T-helper 2 cell treated with Interferon-gamma antibody and Interleukin-4, amounts not matched to agents 5 μg/mL and 100 μg/mL, for 36 hours (primary cell): Measurements from ENCODE around the gene ZBTB3.
"Not testable (repeated sequence)": the region's sequence is repeated elsewhere in the genome, so short reads cannot be mapped to it uniquely, and the experiment has no call there.

Source experiments
- DNase-seq: peaks from one replicate; pipeline ENCODE4 v3.0.0; 2021; ENCODE audit warnings: low spot score
- H3K27ac Mint-ChIP-seq: one replicate; pipeline ENCODE4 v1.8.0; 2021; ENCODE audit warnings: mild to moderate bottlenecking, mixed read lengths
- H3K27me3 Mint-ChIP-seq: one replicate; pipeline ENCODE4 v1.8.0; 2021; ENCODE audit warnings: low read depth, mixed read lengths
- H3K36me3 Mint-ChIP-seq: one replicate; pipeline ENCODE4 v1.8.0; 2021; ENCODE audit warnings: low read depth, mixed read lengths
- H3K4me1 Mint-ChIP-seq: one replicate; pipeline ENCODE4 v1.8.0; 2021; ENCODE audit warnings: low read depth, mixed read lengths
- H3K4me3 Mint-ChIP-seq: one replicate; pipeline ENCODE4 v1.8.0; 2022; ENCODE audit warnings: mild to moderate bottlenecking, moderate library complexity, mixed read lengths
- H3K9me3 Mint-ChIP-seq: one replicate; pipeline ENCODE4 v1.8.0; 2021; ENCODE audit warnings: mixed read lengths

Gene ZBTB3

DNA sequence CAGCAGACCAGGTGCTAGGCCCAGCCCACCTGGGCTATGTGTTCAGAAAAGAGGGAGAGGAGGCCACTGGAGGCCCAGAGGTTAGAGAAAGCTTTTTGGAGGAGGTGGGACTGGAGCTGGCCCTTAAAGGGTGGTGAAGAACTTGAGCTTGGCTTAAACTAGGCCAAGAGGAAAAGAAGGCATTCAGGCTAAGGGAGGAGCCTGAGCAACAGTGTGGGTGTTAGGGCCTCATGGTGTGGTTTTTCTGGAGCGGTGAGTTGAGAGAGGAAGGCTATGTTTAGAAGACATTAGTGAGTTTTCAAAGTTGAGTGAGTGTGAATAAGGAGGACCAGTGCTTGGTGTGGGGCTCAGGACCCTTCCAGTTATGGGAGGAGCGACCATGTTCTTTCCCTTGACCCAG is 23.4 kb upstream of the ZBTB3 start:
- H3K4me1 Mint-ChIP-seq: peaks cover 11% of the 10 kb centered on the region
- H3K9me3 Mint-ChIP-seq: no peaks in the 10 kb centered on the region
- H3K27ac Mint-ChIP-seq: peak overlapping the region; percentile 46
- no peak overlapping the region for H3K4me3 Mint-ChIP-seq
- no peaks in the 10 kb centered on the region for H3K27me3 Mint-ChIP-seq
- no peak for DNase-seq
- H3K36me3 Mint-ChIP-seq: peaks cover 22% of the 10 kb centered on the region

DNA sequence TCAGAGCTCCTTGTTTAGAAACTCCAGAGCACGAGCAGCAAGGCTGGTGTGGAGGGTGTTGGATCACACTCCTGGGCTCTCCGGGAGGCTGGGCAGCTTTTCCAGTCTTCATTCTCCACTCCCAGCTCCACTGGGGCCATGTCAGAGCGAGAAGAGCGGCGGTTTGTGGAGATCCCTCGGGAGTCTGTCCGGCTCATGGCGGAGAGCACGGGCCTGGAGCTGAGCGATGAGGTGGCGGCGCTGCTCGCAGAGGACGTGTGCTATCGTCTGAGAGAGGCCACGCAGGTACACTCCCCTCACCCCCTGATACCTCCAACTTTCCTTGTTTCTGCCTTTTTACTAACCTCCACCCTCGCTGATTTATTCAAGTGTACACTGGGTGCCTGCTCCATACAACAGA is 21.7 kb upstream of the ZBTB3 start:
- no peak for DNase-seq
- Mint-ChIP-seq H3K36me3 (peaks cover 22% of the 10 kb centered on the region), H3K4me1 (peaks cover 19% of the 10 kb centered on the region), H3K4me3 (no peak overlapping the region), H3K27me3 (no peaks in the 10 kb centered on the region), H3K9me3 (no peaks in the 10 kb centered on the region), H3K27ac (no peak overlapping the region)

GRCh38 chr11:62774407-62774806 is 20.4 kb upstream of the ZBTB3 start:
- no peak overlapping the region for H3K4me3 Mint-ChIP-seq
- H3K27ac Mint-ChIP-seq: no peak overlapping the region
- DNase-seq: no peak
- H3K27me3 Mint-ChIP-seq: no peaks in the 10 kb centered on the region
- H3K36me3 Mint-ChIP-seq: peaks cover 26% of the 10 kb centered on the region
- H3K9me3 Mint-ChIP-seq: no peaks in the 10 kb centered on the region
- H3K4me1 Mint-ChIP-seq: peaks cover 30% of the 10 kb centered on the region

DNA sequence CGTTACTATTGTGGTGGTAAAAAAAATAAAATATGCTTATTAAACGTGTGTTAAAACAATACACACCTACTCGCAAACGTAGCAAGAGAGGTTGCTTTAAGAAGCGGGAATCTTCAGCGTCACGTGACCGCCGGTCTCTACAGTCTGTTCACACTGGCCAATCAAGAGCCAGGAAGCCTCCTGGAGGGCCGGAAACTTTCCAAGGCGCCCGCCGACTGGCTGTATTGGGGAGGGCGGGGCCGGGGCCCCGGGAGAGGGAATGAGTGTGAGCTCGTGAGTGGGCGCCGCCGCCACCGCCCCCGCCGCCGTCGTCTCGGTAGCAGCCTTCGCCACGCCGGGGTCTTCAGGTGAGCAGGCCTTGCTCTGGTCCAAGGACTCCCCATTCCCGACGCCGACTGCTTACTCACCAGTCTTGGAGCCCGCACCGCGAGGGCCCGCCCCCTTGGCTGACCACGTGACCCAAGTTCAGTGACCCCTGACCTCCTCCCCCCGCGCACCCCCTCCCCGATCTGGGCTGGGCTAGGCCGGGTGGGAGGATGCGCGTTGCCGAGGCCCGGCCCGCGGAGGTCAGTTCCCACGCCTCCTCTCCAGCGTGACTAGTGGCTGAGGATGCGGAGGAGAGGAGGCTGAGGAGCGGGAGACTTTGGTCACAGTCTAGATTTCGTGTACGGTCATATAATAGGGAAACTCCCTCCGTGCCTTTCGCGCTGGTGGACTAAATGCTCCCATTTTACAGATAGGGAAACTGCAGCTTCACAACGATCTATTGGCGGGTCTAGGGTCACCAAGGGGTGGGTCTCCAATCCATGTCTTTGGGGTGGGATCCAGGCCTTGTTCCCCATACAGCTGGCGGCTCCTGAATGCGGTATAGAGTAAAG is 17.4 kb upstream of the ZBTB3 start, which contains the start of gene TAF6L:
TSS of gene TAF6L (plus strand) at position 253 of the 878 bp plus-strand sequence. CDS start 4,388 bp downstream, outside the sequence.
- no peaks in the 10 kb centered on the region for H3K9me3 Mint-ChIP-seq
- DNase-seq: peak; percentile 96
- peaks cover 22% of the 10 kb centered on the region for H3K4me1 Mint-ChIP-seq
- no peaks in the 10 kb centered on the region for H3K27me3 Mint-ChIP-seq
- peak within 1 kb of the TSS; percentile 94 for H3K27ac Mint-ChIP-seq
- peaks cover 15% of the 10 kb centered on the region for H3K36me3 Mint-ChIP-seq
- peak within 1 kb of the TSS; percentile 92 for H3K4me3 Mint-ChIP-seq

DNA sequence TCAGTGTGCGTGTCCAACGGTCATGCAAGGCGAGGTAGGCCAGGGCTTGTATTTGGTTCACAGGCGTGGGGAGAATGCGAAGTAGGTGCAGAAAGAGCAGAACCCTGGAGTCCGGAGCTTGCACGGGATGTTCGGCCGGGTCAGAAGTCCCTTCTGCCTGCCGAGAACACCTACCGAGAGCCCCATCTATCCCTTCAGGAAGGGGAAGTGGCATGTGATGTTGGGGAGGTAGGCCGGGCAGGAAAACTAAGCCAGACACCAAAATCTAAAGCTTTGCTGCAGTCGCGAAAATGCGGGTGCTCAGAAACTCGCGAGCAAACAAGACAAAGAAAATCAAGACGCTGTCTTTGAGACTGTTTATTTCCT is 16.8 kb upstream of the ZBTB3 start:
- H3K9me3 Mint-ChIP-seq: no peaks in the 10 kb centered on the region
- peak overlapping the region; percentile 92 for H3K4me3 Mint-ChIP-seq
- no peak for DNase-seq
- peaks cover 12% of the 10 kb centered on the region for H3K36me3 Mint-ChIP-seq
- H3K27ac Mint-ChIP-seq: peak overlapping the region; percentile 94
- peaks cover 22% of the 10 kb centered on the region for H3K4me1 Mint-ChIP-seq
- no peaks in the 10 kb centered on the region for H3K27me3 Mint-ChIP-seq

GRCh38 chr11:62760867-62761227 is 6.9 kb upstream of the ZBTB3 start:
- peak overlapping the region; percentile 62 for H3K27ac Mint-ChIP-seq
- H3K9me3 Mint-ChIP-seq, DNase-seq, H3K27me3 Mint-ChIP-seq: not testable (repeated sequence)
- H3K4me3 Mint-ChIP-seq: peak overlapping the region; percentile 94
- peaks cover 17% of the 10 kb centered on the region for H3K36me3 Mint-ChIP-seq
- H3K4me1 Mint-ChIP-seq: peaks cover 13% of the 10 kb centered on the region

- H3K4me3 Mint-ChIP-seq: no peak overlapping the region
- H3K27ac Mint-ChIP-seq: no peak overlapping the region
- H3K4me1 Mint-ChIP-seq: peaks cover 14% of the 10 kb centered on the region
- H3K36me3 Mint-ChIP-seq: peaks cover 5% of the 10 kb centered on the region
- no peak for DNase-seq
- H3K9me3 Mint-ChIP-seq: no peaks in the 10 kb centered on the region
- H3K27me3 Mint-ChIP-seq: no peaks in the 10 kb centered on the region
Observed at GRCh38 chr11:62757846-62758788, 4.2 kb upstream of the ZBTB3 start.

GRCh38 chr11:62755086-62755615 is 1.2 kb upstream of the ZBTB3 start:
- Mint-ChIP-seq H3K27ac (peak overlapping the region; percentile 39), H3K4me1 (peaks cover 11% of the 10 kb centered on the region), H3K36me3 (peaks cover 9% of the 10 kb centered on the region), H3K9me3 (no peaks in the 10 kb centered on the region), H3K27me3 (no peaks in the 10 kb centered on the region), H3K4me3 (peak overlapping the region; percentile 44)
- DNase-seq: no peak

DNA sequence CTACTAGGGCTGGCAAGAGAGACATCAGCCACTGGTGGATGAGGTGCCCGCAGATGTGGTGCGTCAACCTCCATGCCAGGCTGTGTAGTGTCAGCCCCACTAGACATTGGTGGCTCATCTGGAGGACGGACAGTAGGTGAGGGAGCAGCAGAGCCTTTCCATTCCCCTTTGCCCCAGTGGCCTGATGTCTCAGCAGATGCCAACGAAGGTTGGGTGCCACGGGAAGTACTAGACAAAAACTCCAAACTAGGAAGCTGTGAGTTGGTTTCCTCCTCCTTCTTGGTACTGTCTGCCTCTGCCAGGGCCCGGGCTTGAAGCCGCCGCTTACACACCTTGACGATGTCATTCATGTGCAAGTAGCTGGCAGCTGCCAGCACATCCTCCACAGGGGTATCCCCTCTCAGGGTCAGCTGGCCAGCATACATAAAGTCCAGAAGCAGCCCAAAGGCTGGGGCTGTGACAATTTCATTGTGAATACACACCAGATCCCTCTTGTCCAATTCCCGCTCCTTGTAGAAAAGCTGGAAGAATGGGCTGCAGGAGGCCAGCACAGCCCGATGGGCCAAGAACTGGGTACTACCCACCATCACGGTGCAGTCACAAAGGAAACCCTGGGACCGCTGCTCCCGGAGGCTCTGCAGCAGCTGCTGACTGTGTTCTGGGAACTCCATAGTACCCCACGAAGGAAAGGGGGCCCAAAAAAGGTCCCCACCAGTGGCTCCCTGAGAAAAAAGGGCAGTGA is 795 bp downstream of the ZBTB3 start:
- H3K27me3 Mint-ChIP-seq: no peaks in the 10 kb centered on the region
- peaks cover 11% of the 10 kb centered on the region for H3K4me1 Mint-ChIP-seq
- DNase-seq: no peak
- H3K9me3 Mint-ChIP-seq: no peaks in the 10 kb centered on the region
- peak overlapping the region; percentile 95 for H3K4me3 Mint-ChIP-seq
- H3K27ac Mint-ChIP-seq: peak overlapping the region; percentile 95
- H3K36me3 Mint-ChIP-seq: peaks cover 12% of the 10 kb centered on the region

GRCh38 chr11:62752177-62752785 is 1.7 kb downstream of the ZBTB3 start:
- no peaks in the 10 kb centered on the region for H3K27me3 Mint-ChIP-seq
- H3K9me3 Mint-ChIP-seq: no peaks in the 10 kb centered on the region
- peak overlapping the region; percentile 95 for H3K4me3 Mint-ChIP-seq
- no peak overlapping the region for H3K27ac Mint-ChIP-seq
- H3K4me1 Mint-ChIP-seq: peaks cover 10% of the 10 kb centered on the region
- no peak for DNase-seq
- H3K36me3 Mint-ChIP-seq: peaks cover 12% of the 10 kb centered on the region

DNA sequence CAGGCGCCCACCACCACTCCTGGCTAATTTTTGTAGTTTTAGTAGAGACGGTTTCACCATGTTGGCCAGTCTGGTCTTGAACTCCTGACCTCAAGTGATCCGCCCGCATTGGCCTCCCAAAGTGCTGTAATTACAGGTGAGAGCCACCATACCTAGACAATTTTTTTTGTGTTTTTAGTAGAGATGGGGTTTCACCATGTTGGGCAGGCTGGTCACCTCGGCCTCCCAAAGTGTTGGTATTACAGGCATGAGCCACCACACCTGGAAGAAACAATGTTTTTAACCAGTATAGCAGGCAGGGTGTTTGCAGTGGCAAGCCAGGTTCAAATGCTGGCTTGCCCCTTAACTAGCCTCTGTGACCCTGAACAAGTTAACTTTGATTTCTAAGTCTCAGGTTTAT is 4.0 kb downstream of the ZBTB3 start:
- not testable (repeated sequence) for DNase-seq, H3K4me1 Mint-ChIP-seq, H3K27ac Mint-ChIP-seq, H3K4me3 Mint-ChIP-seq, H3K27me3 Mint-ChIP-seq, H3K9me3 Mint-ChIP-seq
- H3K36me3 Mint-ChIP-seq: peaks cover 12% of the 10 kb centered on the region

- Mint-ChIP-seq H3K4me1 (peaks cover 5% of the 10 kb centered on the region), H3K27ac (no peak overlapping the region)
Observed at GRCh38 chr11:62747475-62748160, 6.3 kb downstream of the ZBTB3 start.

GRCh38 chr11:62737196-62737595 is 16.8 kb downstream of the ZBTB3 start:
- no peak overlapping the region for H3K4me3 Mint-ChIP-seq
- H3K27me3 Mint-ChIP-seq: no peaks in the 10 kb centered on the region
- H3K4me1 Mint-ChIP-seq: peaks cover 6% of the 10 kb centered on the region
- DNase-seq: no peak
- H3K36me3 Mint-ChIP-seq: peaks cover 28% of the 10 kb centered on the region
- no peaks in the 10 kb centered on the region for H3K9me3 Mint-ChIP-seq
- no peak overlapping the region for H3K27ac Mint-ChIP-seq

More at GRCh38 chr11:62747475-62748160, 6.3 kb downstream of the ZBTB3 start:
- Mint-ChIP-seq H3K4me3 (no peak overlapping the region), H3K36me3 (peaks cover 9% of the 10 kb centered on the region), H3K27me3 (no peaks in the 10 kb centered on the region), H3K9me3 (no peaks in the 10 kb centered on the region)
- no peak for DNase-seq
